AG04449 (cell line): ENCODE measurements around the gene SLC25A15.

ENCODE experiments used
- CTCF ChIA-PET: fragments of 350-600 bp; formaldehyde crosslinking; extraction: SDS; loops from one replicate; lab custom pipeline; 2021; ENCODE audit warnings: antibody characterized with exemption; lab: Yijun Ruan, JAX
- POLR2A ChIA-PET: fragments of 400-600, 350-600 bp; formaldehyde crosslinking; extraction: SDS; loops from one replicate; lab custom pipeline; 2020; ENCODE audit warnings: antibody characterized with exemption, inconsistent platforms; lab: Yijun Ruan, JAX
- DNase-seq: peaks from one replicate; pipeline ENCODE4 v3.0.0-alpha.2; 2010; ENCODE audit warnings: low read depth, low spot score
- H3K4me3 ChIP-seq: 2 replicates; pipeline ENCODE4 v1.5.1; 2011; ENCODE audit warnings: low read depth, mild to moderate bottlenecking, control low read depth, low read length
- CTCF ChIP-seq: IDR thresholded peaks from one replicate; pipeline ENCODE4 v1.5.1; 2011; ENCODE audit warnings: mild to moderate bottlenecking, moderate library complexity, low read length, control low read depth, inconsistent platforms; ENCODE audit not compliant: insufficient read depth; ENCODE audit errors: missing control alignments

SLC25A15 gene

GRCh38 chr13:40764587-40765403 lies 24.6 kb upstream of the SLC25A15 start:
- no peak overlapping the region for H3K4me3 ChIP-seq
- POLR2A ChIA-PET, result interaction anchor here (0.5 kb wide), 1 partner anchor 25 kb away, joined by 3 read pairs; the partner anchor contains the start of gene SLC25A15
- DNase-seq, result no peak
- CTCF ChIA-PET, result interaction anchor here (0.9 to 1.5 kb wide), 3 partner anchors 12 to 21 kb away, joined by 4 to 5 read pairs (median 5); no protein-coding TSS in a partner anchor
- TF ChIP-seq CTCF, result no peak

GRCh38 chr13:40765602-40766001 lies 23.8 kb upstream of the SLC25A15 start:
- ChIA-PET CTCF (interaction anchor here (0.9 to 1.3 kb wide), 3 partner anchors 11 to 22 kb away, joined by 3 to 5 read pairs (median 4); no protein-coding TSS in a partner anchor), POLR2A (no interaction called here)
- no peak for TF ChIP-seq CTCF
- no peak overlapping the region for H3K4me3 ChIP-seq
- no peak for DNase-seq

- peak overlapping the region; percentile 99 for H3K4me3 ChIP-seq
- POLR2A ChIA-PET, result interaction anchor here (1.2 kb wide), 1 partner anchor 20 kb away, joined by 3 read pairs; the partner anchor contains the start of gene SLC25A15
- DNase-seq, result no peak
- CTCF ChIA-PET, result no interaction called here
- no peak for TF ChIP-seq CTCF
Observed at GRCh38 chr13:40769970-40770369, 19.4 kb upstream of the SLC25A15 start.

GRCh38 chr13:40770609-40770933 lies 18.8 kb upstream of the SLC25A15 start:
- H3K4me3 ChIP-seq, result peak overlapping the region; percentile 99
- CTCF ChIA-PET, result no interaction called here
- POLR2A ChIA-PET, result interaction anchor here (1.2 kb wide), 1 partner anchor 19 kb away, joined by 3 read pairs; the partner anchor contains the start of gene SLC25A15

GRCh38 chr13:40770934-40771618 lies 18.3 kb upstream of the SLC25A15 start, which contains the start of gene MRPS31:
TSS of gene MRPS31 (minus strand) at chr13:40771190. CDS start at chr13:40771136, 54 bp downstream.
- peak; percentile 50 for DNase-seq

More at GRCh38 chr13:40770609-40770933, 18.8 kb upstream of the SLC25A15 start:
- DNase-seq, result no peak
- no peak for TF ChIP-seq CTCF

More at GRCh38 chr13:40770934-40771618, 18.3 kb upstream of the SLC25A15 start, which contains the start of gene MRPS31:
- H3K4me3 ChIP-seq, result peak within 1 kb of the TSS; percentile 99
- ChIA-PET CTCF (no interaction called here), POLR2A (interaction anchor here (1.2 kb wide), 1 partner anchor 19 kb away, joined by 3 read pairs; the partner anchor contains the start of gene SLC25A15)
- no peak for TF ChIP-seq CTCF
